Activated B cell treated with CpG ODN at 0.5 μM for 24 hours (primary cell): ENCODE data around the gene IQUB. TPM values are rescaled to one million over a fixed set of nuclear protein-coding genes. Genes with fewer than 3 reads are reported as not detected.
"Not testable (repeated sequence)": the region's sequence is repeated elsewhere in the genome, so short reads cannot be mapped to it uniquely, and the experiment has no call there.

Experiments used
- ATAC-seq: fragments of 200-7000 bp; cut with Tn5 transposase; one replicate; pipeline ENCODE4 v1.10.0; 2021; ENCODE audit warnings: low read depth, mild to moderate bottlenecking, moderate library complexity
- CTCF ChIA-PET: fragments of 350-600 bp; sonication (Branson Sonifier 250); formaldehyde crosslinking; loops from one replicate; lab custom pipeline; 2021; ENCODE audit warnings: antibody characterized with exemption; lab: Charles Lee
- POLR2A ChIA-PET: fragments of 350-600 bp; sonication (Branson Sonifier 250); formaldehyde crosslinking; loops from one replicate; lab custom pipeline; 2021; ENCODE audit warnings: antibody characterized with exemption; lab: Charles Lee
- DNase-seq: peaks from one replicate; pipeline ENCODE4 v3.0.0; 2022
- H3K27ac Mint-ChIP-seq: one replicate; pipeline ENCODE4 v1.8.0; 2020; ENCODE audit warnings: mixed read lengths
- H3K27me3 Mint-ChIP-seq: one replicate; pipeline ENCODE4 v1.8.0; 2021; ENCODE audit warnings: mixed read lengths
- H3K36me3 Mint-ChIP-seq: one replicate; pipeline ENCODE4 v1.8.0; 2021; ENCODE audit warnings: low read depth, mixed read lengths
- H3K4me1 Mint-ChIP-seq: one replicate; pipeline ENCODE4 v1.8.0; 2021; ENCODE audit warnings: mixed read lengths
- H3K4me3 Mint-ChIP-seq: one replicate; pipeline ENCODE4 v1.8.0; 2020; ENCODE audit warnings: mild to moderate bottlenecking, mixed read lengths
- H3K9me3 Mint-ChIP-seq: one replicate; pipeline ENCODE4 v1.8.0; 2020; ENCODE audit warnings: mixed read lengths
- intact Hi-C: fragments of 100-400 bp; cut with micrococcal nuclease; formaldehyde crosslinking; loops from one replicate; pipeline ENCODE4 v1.15.1; 2024
- total RNA-seq: library from RNA; stranded (reverse); gene quantifications from 2 replicates; pipeline ENCODE4 v1.2.3, GENCODE V29; 2022
- TF ChIP-seq, protein P1 (sequence below): fragments of 200-600 bp; IDR thresholded peaks from one replicate; pipeline ENCODE4 v1.8.0; 2022; ENCODE audit warnings: antibody characterized with exemption, mild to moderate bottlenecking

The IQUB gene
- total RNA-seq, 1 donor from 2014 or later: 0.11 TPM

DNA sequence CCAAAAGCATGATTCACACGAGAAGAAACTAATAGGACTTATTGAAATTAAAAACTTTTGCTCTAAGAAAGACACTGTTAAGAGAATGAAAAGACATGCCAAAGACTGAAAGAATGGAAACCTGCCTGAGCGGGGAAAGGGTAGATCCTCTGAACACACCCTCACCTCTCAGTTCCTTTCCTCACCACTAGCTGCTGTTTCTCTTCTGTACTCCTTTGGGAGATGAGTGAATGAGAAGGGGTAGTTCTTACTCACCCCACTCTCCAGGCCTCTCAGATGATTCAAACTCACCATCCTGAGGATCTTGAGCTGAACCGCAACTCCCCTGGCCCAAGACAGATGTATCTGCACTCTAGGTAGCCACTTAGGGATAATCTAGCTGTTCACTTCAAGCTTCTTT lies 41.9 kb downstream of the IQUB start:
- peak; percentile 37 for ATAC-seq
- Mint-ChIP-seq H3K4me1 (peaks cover 2% of the 10 kb centered on the region), H3K27me3 (peaks cover 8% of the 10 kb centered on the region), H3K36me3 (no peaks in the 10 kb centered on the region), H3K27ac (no peak overlapping the region), H3K4me3 (no peak overlapping the region), H3K9me3 (peaks cover 3% of the 10 kb centered on the region)
- no peak for DNase-seq
- POLR2A ChIA-PET: no interaction called here
- TF ChIP-seq, protein P1, sequence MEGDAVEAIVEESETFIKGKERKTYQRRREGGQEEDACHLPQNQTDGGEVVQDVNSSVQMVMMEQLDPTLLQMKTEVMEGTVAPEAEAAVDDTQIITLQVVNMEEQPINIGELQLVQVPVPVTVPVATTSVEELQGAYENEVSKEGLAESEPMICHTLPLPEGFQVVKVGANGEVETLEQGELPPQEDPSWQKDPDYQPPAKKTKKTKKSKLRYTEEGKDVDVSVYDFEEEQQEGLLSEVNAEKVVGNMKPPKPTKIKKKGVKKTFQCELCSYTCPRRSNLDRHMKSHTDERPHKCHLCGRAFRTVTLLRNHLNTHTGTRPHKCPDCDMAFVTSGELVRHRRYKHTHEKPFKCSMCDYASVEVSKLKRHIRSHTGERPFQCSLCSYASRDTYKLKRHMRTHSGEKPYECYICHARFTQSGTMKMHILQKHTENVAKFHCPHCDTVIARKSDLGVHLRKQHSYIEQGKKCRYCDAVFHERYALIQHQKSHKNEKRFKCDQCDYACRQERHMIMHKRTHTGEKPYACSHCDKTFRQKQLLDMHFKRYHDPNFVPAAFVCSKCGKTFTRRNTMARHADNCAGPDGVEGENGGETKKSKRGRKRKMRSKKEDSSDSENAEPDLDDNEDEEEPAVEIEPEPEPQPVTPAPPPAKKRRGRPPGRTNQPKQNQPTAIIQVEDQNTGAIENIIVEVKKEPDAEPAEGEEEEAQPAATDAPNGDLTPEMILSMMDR: no peak
- CTCF ChIA-PET: interaction anchor here (1.1 to 1.4 kb wide), 5 partner anchors 10 to 379 kb away, joined by 3 to 4 read pairs (median 3); partner anchors contain the start of gene NDUFA5
- intact Hi-C loops: loop anchor here (10.0 kb wide), 1 partner anchor 142 kb away; no protein-coding TSS in a partner anchor

DNA sequence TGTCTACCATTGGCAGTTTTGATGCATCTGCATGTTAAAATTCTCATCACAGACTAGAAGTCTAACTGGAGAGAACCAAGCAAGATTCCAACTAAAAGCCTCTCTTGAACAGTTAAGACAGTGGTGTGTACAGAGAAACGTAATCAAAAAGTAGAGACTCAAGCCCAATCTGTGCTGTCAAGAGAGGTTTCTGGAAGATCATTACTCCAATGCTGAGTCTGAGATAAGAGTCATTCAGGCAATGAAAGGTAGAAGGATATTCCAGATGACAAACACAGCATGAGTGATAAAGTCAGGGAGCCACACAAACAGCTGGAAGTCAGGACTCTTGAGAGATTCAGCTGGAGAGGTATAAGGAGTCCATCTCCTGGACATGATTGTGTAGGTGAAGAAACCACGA lies 48.7 kb downstream of the IQUB start:
- ChIA-PET POLR2A (no interaction called here), CTCF (no interaction called here)
- peaks cover 3% of the 10 kb centered on the region for H3K9me3 Mint-ChIP-seq
- no peaks in the 10 kb centered on the region for H3K4me1 Mint-ChIP-seq
- H3K27me3 Mint-ChIP-seq: peaks cover 16% of the 10 kb centered on the region
- no peaks in the 10 kb centered on the region for H3K36me3 Mint-ChIP-seq
- TF ChIP-seq, protein P1: no peak
- intact Hi-C loops: no loop called here
- H3K27ac Mint-ChIP-seq: no peak overlapping the region
- no peak overlapping the region for H3K4me3 Mint-ChIP-seq
- DNase-seq (no peak), ATAC-seq (no peak)

DNA sequence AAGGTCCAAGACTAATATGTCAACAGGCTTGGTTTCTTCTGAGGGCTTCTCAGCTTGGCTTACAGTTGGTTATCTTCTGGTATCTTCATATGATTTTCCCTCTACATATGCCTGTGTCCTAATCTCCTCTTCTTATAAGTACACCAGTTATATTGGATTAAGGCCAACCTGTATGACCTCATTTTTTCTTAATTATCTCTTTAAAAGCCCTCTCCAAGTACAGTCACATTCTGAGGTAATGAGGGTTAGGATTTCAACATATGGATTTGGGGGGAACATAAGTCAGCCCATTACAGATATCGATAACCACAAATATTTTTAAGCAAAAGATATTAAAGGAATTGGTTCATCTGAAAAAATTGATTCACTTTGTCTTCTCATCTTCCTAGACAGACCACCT lies 49.2 kb downstream of the IQUB start:
- CTCF ChIA-PET: no interaction called here
- H3K4me1 Mint-ChIP-seq: no peaks in the 10 kb centered on the region
- DNase-seq: no peak

DNA sequence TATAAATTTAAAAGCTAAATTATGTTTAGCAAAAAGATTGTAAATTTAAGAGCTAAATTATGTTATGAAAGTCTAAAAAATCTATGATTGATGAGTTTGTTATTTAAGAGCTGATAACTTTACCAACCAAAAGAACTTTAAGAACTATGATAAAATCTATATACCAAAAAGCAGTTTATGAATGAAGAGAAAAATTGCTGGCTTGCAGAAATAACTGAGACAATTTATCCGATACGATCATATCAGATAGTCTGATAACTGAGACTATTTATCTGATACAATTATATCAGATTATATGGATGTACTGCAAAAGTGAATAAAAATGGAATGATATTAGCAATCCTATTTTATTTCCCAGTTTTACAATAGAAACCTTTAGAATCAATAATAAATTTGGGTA lies 50.2 kb downstream of the IQUB start:
- DNase-seq (no peak), ATAC-seq (no peak)
- Mint-ChIP-seq H3K4me3 (no peak overlapping the region), H3K4me1 (no peaks in the 10 kb centered on the region), H3K27ac (no peak overlapping the region), H3K27me3 (peaks cover 14% of the 10 kb centered on the region), H3K36me3 (no peaks in the 10 kb centered on the region), H3K9me3 (no peaks in the 10 kb centered on the region)
- POLR2A ChIA-PET: no interaction called here
- TF ChIP-seq, protein P1: no peak
- CTCF ChIA-PET: no interaction called here
- intact Hi-C loops: no loop called here

More for the DNA sequence above, 49.2 kb downstream of the IQUB start:
- no peak for ATAC-seq
- no peak overlapping the region for H3K4me3 Mint-ChIP-seq
- POLR2A ChIA-PET: no interaction called here
- TF ChIP-seq, protein P1: no peak
- peaks cover 16% of the 10 kb centered on the region for H3K27me3 Mint-ChIP-seq
- intact Hi-C loops: no loop called here
- no peaks in the 10 kb centered on the region for H3K36me3 Mint-ChIP-seq
- H3K27ac Mint-ChIP-seq: no peak overlapping the region
- H3K9me3 Mint-ChIP-seq: peaks cover 3% of the 10 kb centered on the region

DNA sequence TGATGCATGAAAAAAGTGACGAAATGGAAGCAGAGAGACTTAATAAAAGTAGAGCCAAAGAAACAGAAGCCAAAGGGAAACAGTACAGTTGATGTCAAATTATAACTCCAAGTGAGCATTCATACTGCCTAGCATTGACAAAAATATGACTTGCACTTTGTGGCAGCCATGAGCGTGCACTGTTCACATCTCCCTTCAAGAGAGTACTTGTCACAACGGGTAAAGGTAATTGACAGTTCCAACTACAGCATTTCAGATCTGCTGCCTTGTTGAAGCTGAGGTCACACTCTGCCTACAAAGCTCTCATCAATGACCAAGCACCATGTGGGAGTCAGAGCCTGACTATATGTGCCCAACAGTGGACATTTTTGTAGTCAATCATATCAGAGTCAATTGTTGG lies 54.3 kb downstream of the IQUB start:
- no peaks in the 10 kb centered on the region for H3K36me3 Mint-ChIP-seq
- ATAC-seq (no peak), DNase-seq (no peak)
- intact Hi-C loops: no loop called here
- POLR2A ChIA-PET: no interaction called here
- CTCF ChIA-PET: interaction anchor here (0.5 kb wide), 1 partner anchor 1262 kb away, joined by 3 read pairs; no protein-coding TSS in a partner anchor
- H3K4me3 Mint-ChIP-seq: no peak overlapping the region
- no peaks in the 10 kb centered on the region for H3K9me3 Mint-ChIP-seq
- peaks cover 16% of the 10 kb centered on the region for H3K27me3 Mint-ChIP-seq
- H3K27ac Mint-ChIP-seq: no peak overlapping the region
- TF ChIP-seq, protein P1: no peak
- H3K4me1 Mint-ChIP-seq: no peaks in the 10 kb centered on the region

DNA sequence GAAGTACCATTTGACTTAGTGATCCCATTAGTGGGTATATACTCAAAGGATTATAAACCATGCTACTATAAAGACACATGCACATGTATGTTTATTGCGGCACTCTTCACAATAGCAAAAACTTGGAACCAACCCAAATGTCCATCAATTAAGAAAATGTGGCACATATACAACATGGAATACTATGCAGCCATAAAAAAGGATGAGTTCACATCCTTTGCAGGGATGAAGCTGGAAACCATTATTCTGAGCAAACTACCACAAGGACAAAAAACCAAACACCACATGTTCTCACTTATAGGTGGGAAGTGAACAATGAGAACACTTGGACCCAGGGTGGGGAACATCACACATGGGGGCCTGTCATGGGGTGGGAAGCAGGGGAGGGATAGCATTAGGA lies 56.3 kb downstream of the IQUB start:
- POLR2A ChIA-PET, H3K4me3 Mint-ChIP-seq, H3K4me1 Mint-ChIP-seq, ATAC-seq, intact Hi-C loops, H3K27ac Mint-ChIP-seq, DNase-seq, H3K9me3 Mint-ChIP-seq, CTCF ChIA-PET, H3K36me3 Mint-ChIP-seq: not testable (repeated sequence)
- H3K27me3 Mint-ChIP-seq: peaks cover 11% of the 10 kb centered on the region
